Measurements from ENCODE around the gene LTB. TPM values are rescaled to one million over a fixed set of nuclear protein-coding genes. Genes with fewer than 3 reads are reported as not detected.

Gene LTB
- total and polyA plus RNA-seq, 2 of the 4 experiments (the other 2 are of a cell fraction) = not detected

DNA sequence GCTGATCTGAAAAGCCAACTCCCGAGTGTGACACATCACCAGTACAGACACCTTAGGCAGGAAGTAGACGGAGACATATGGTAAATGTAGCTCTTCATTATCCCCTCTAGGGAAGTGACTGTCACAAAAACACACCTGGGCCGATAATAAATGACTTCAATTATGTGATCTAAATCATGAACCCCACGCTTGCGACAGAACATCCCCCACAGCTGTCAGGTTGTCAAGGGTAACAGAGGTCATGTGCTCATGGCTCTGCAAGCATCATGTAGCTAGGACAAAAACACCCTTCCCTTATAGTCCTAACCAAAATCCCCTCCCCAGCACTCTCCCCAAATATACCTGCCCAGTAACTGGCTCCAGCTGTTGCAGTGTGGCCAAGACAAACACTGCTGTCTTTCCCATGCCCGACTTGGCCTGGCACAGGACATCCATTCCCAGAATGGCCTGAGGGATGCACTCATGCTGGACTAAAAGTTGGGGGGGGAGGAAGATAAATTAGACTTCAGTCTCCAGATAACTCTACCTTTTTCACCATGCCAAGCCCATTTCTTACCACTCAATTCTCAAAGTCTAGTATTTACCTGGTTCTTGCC, 43.3 kb downstream of the LTB start:
- Histone ChIP-seq H3K4ac (ENCODE audit: low read depth, low read length) (no peak overlapping the region), H3K4me1 (ENCODE audit: control insufficient read depth, insufficient read depth, low read length) (peaks cover 10% of the 10 kb centered on the region), H3K4me3 (ENCODE audit: insufficient read depth, low read depth, low read length) (no peak overlapping the region), H3K9me3 (ENCODE audit: control insufficient read depth, insufficient read depth, low read length) (no peaks in the 10 kb centered on the region), H3K14ac (replicated peaks; ENCODE audit: low read depth, low read length) (no peak overlapping the region), H3K56ac (ENCODE audit: extremely low read depth, insufficient read depth, low read length) (no peak overlapping the region), H3K9ac (ENCODE audit: low read depth, low read length) (no peak overlapping the region), H2BK20ac (ENCODE audit: low read depth, low read length) (no peak overlapping the region), H3K18ac (ENCODE audit: low read depth, low read length) (no peak overlapping the region), H2BK15ac (ENCODE audit: low read depth, low read length) (no peak overlapping the region), H2AFZ (replicated peaks; ENCODE audit: low read length, poor library complexity) (no peak overlapping the region), H4K91ac (ENCODE audit: insufficient read depth, low read depth, low read length) (no peak overlapping the region), H3K9me1 (ENCODE audit: insufficient read depth, low read length) (0 out of 2 replicates have a peak, but pooled peaks cover 6% of the 10 kb centered on the region), H4K8ac (ENCODE audit: low read depth in 2 of 2, low read length in 2 of 2) (no peak overlapping the region), H3K27ac (ENCODE audit: insufficient read depth, low read length) (no peak overlapping the region), H4K5ac (ENCODE audit: low read depth, low read length) (no peak overlapping the region), H3K36me3 (ENCODE audit: control insufficient read depth, insufficient read depth, low read length) (peaks cover 52% of the 10 kb centered on the region), H2AK5ac (ENCODE audit: low read depth, low read length) (no peak overlapping the region), H2BK120ac (ENCODE audit: low read depth, low read length) (no peak overlapping the region), H4K20me1 (ENCODE audit: insufficient read depth, low read length) (peaks cover 78% of the 10 kb centered on the region), H3K23ac (ENCODE audit: low read depth, low read length) (peak overlapping the region; percentile 50; the same call in 1 of the 2 replicates), H3K79me1 (ENCODE audit: low read depth in 1 of 2, low read length in 2 of 2) (peaks cover 28 to 73% of the 10 kb centered on the region in 2 experiments), H3K27me3 (ENCODE audit: control insufficient read depth, insufficient read depth, low read length) (no peaks in the 10 kb centered on the region), H2AK9ac (replicated peaks; ENCODE audit: low read depth, low read length, poor library complexity) (no peak overlapping the region), H2BK5ac (ENCODE audit: low read depth, low read length, poor library complexity, severe bottlenecking) (no peak overlapping the region), H3K4me2 (ENCODE audit: low read depth, low read length) (peak overlapping the region; percentile 29; the same call in 1 of the 2 replicates)
- ChIA-PET CTCF (interaction anchor here (1.0 to 1.2 kb wide), 2 partner anchors 44 to 46 kb away, joined by 3 to 4 read pairs; no protein-coding TSS in a partner anchor), POLR2A (ENCODE audit: unreplicated experiment) (no interaction called here)
- in situ Hi-C loops (cut with MboI; ENCODE audit: low sequenced_read_pairs) = no loop called here
- TF ChIP-seq SMC3 (IDR thresholded peaks at IDR 0.05; ENCODE audit: low read depth, low read length) (no peak), NFE2L2 (IDR thresholded peaks at IDR 0.05; ENCODE audit: low read depth, low read length) (no peak), POLR2A (IDR thresholded peaks at IDR 0.05; ENCODE audit: low read depth, low read length) (no peak), RFX5 (IDR thresholded peaks at IDR 0.05; ENCODE audit: low read depth, low read length) (no peak), MAFK (IDR thresholded peaks at IDR 0.05; ENCODE audit: low read depth, low read length) (no peak), CHD1 (IDR thresholded peaks at IDR 0.05; ENCODE audit: low read depth, low read length) (no peak), FOS (IDR thresholded peaks at IDR 0.05; ENCODE audit: low read depth, low read length) (no peak)
- TF ChIP-seq, protein P1, sequence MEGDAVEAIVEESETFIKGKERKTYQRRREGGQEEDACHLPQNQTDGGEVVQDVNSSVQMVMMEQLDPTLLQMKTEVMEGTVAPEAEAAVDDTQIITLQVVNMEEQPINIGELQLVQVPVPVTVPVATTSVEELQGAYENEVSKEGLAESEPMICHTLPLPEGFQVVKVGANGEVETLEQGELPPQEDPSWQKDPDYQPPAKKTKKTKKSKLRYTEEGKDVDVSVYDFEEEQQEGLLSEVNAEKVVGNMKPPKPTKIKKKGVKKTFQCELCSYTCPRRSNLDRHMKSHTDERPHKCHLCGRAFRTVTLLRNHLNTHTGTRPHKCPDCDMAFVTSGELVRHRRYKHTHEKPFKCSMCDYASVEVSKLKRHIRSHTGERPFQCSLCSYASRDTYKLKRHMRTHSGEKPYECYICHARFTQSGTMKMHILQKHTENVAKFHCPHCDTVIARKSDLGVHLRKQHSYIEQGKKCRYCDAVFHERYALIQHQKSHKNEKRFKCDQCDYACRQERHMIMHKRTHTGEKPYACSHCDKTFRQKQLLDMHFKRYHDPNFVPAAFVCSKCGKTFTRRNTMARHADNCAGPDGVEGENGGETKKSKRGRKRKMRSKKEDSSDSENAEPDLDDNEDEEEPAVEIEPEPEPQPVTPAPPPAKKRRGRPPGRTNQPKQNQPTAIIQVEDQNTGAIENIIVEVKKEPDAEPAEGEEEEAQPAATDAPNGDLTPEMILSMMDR (conservative IDR thresholded peaks at IDR 0.05; ENCODE audit: low read depth, low read length) = no peak
- TF ChIP-seq, protein P2, sequence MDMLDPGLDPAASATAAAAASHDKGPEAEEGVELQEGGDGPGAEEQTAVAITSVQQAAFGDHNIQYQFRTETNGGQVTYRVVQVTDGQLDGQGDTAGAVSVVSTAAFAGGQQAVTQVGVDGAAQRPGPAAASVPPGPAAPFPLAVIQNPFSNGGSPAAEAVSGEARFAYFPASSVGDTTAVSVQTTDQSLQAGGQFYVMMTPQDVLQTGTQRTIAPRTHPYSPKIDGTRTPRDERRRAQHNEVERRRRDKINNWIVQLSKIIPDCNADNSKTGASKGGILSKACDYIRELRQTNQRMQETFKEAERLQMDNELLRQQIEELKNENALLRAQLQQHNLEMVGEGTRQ (IDR thresholded peaks at IDR 0.05; ENCODE audit: low read depth, low read length) = no peak
- DNase-seq (no peak), ATAC-seq (ENCODE audit: low read depth) (no peak)
- WGBS, 2 experiments (ENCODE audit: extremely low coverage in 2 of 2, insufficient read length in 1 of 2) = 94% methylated on average over 3 of the region's 6 CpGs; no CpG with 5 or more reads in 1 of the 2 experiments
- intact Hi-C loops (cut with micrococcal nuclease) = no loop called here
- BruUV-seq (replicated peaks) = no TSS peak
- dilution Hi-C loops (cut with HindIII; ENCODE audit: low sequenced_read_pairs, unreplicated experiment) = no loop called here
